HUES64 (cell line): ENCODE results near the gene NES.
A peak's percentile ranks its signal among the peaks of the same experiment; 100 is the strongest.

Source experiments
- H3K27ac ChIP-seq: 2 replicates; pipeline ENCODE4 v1.7.0; 2013; ENCODE audit warnings: low read depth, low read length, inconsistent platforms
- H3K27me3 ChIP-seq: 2 replicates; pipeline ENCODE4 v1.6.1; 2013; ENCODE audit warnings: mild to moderate bottlenecking, low read length; ENCODE audit not compliant: insufficient read depth
- H3K36me3 ChIP-seq: 2 replicates; pipeline ENCODE4 v1.6.1; 2013; ENCODE audit warnings: mild to moderate bottlenecking, low read length; ENCODE audit not compliant: insufficient read depth
- H3K4me1 ChIP-seq: 2 replicates; pipeline ENCODE4 v1.6.1; 2013; ENCODE audit warnings: mild to moderate bottlenecking, low read length, moderate library complexity; ENCODE audit not compliant: insufficient read depth
- H3K4me3 ChIP-seq: 2 replicates; pipeline ENCODE4 v1.5.1; 2013; ENCODE audit warnings: mild to moderate bottlenecking, low read length, moderate library complexity
- H3K9ac ChIP-seq: 2 replicates; pipeline ENCODE4 v1.6.1; 2013; ENCODE audit warnings: mild to moderate bottlenecking, low read depth, low read length
- H3K9me3 ChIP-seq: 2 replicates; pipeline ENCODE4 v1.6.1; 2013; ENCODE audit warnings: low read depth, low read length; ENCODE audit not compliant: insufficient read depth
- WGBS: fragments of 150-250, 120-280 bp; methylation state at CpG from one replicate; pipeline ENCODE4 v1.1.7; 2013; ENCODE audit warnings: missing lambda C conversion rate; 5-methylcytosine and 5-hydroxymethylcytosine counted together

Gene NES

DNA sequence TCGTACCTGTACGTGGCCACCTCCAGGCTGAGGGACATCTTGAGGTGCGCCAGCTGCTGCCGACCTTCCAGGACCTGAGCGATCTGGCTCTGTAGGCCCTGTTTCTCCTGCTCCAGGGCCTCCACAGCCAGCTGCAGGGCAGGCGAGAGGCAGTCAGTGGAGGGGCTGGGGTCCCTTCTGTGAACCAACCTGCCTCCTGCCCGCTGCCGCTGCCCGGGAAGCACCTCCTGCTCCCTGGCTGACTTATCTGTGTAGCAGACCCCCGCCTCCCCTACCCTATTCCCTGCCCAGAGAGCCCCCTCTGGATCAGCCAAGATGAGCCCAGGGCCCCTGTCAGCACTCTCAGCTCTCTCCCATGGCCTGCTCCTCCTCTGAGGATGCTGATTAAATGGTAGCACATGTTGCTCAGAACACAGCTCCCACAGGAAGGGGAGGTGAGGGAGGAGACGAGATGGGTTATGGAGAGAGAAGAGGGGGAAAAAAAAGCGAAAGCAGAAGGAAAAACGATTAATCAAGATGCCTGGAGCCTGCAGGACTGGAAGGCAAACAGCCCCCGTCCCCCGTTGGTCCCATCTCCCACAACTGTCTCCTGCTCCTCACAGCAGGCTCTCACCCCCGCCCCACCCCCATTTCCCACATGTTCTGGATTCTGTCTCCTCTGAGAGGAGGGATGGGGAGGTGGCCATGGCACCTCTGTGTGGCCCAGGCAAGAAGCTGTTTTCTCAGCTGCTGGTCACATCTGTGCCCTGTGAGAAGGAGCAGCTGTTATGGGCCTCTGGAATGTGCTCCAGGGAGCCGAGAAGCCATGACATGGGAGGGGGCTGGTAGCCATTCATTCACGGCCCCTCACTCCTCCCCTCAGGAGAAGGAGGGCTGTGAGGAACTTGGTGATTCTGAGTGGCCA, 1.7 kb downstream of the NES start:
- H3K27ac ChIP-seq, result peak overlapping the region; percentile 94
- H3K27me3 ChIP-seq, result peaks cover 7% of the 10 kb centered on the region
- H3K4me3 ChIP-seq, result peak overlapping the region; percentile 82
- peak overlapping the region; percentile 94 for H3K9ac ChIP-seq
- peaks cover 36% of the 10 kb centered on the region for H3K36me3 ChIP-seq
- no peaks in the 10 kb centered on the region for H3K9me3 ChIP-seq
- peaks cover 30% of the 10 kb centered on the region for H3K4me1 ChIP-seq
- WGBS, result 35% methylated on average over 17 of the region's 18 CpGs

GRCh38 chr1:156673387-156674121, 3.7 kb downstream of the NES start:
- Histone ChIP-seq H3K9me3 (no peaks in the 10 kb centered on the region), H3K36me3 (peaks cover 36% of the 10 kb centered on the region), H3K27ac (peak overlapping the region; percentile 94), H3K4me3 (peak overlapping the region; percentile 82), H3K27me3 (peaks cover 3% of the 10 kb centered on the region), H3K4me1 (peaks cover 40% of the 10 kb centered on the region), H3K9ac (peak overlapping the region; percentile 64)
- 8% methylated on average over 7 of the region's 8 CpGs for WGBS

GRCh38 chr1:156671804-156672203, 5.4 kb downstream of the NES start:
- 94% methylated on average over 2 of the region's 2 CpGs for WGBS
- Histone ChIP-seq H3K9ac (no peak overlapping the region), H3K27ac (no peak overlapping the region), H3K9me3 (no peaks in the 10 kb centered on the region), H3K27me3 (no peaks in the 10 kb centered on the region; the same call in 1 of the 2 replicates), H3K4me1 (peaks cover 45% of the 10 kb centered on the region), H3K4me3 (no peak overlapping the region), H3K36me3 (peaks cover 36% of the 10 kb centered on the region)

DNA sequence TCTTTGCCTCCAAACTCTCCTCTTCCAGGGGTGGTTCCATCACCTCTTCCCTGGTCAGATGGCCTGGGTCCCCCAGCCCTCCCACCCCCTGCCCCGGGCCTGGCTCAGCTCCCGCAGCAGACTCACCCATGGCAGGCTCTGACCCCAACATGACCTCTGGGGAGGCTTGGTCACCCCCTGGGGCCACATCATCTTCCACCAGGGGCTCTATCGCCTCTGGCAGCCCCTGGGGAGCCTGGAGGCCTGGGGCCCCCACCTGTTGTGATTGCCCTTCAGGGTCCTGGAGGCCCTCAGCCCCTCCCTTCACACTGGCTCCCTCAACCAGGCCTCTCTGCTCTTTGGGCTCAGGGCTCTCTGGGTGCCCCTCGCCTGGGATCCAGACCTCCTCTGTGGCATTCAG, 6.4 kb downstream of the NES start:
- H3K27me3 ChIP-seq, result no peaks in the 10 kb centered on the region
- no peaks in the 10 kb centered on the region for H3K9me3 ChIP-seq
- no peak overlapping the region for H3K4me3 ChIP-seq
- H3K36me3 ChIP-seq, result peaks cover 36% of the 10 kb centered on the region
- H3K9ac ChIP-seq, result no peak overlapping the region
- whole genome bisulfite sequencing, result 62% methylated on average over 4 of the region's 4 CpGs
- H3K4me1 ChIP-seq, result peaks cover 45% of the 10 kb centered on the region
- no peak overlapping the region for H3K27ac ChIP-seq

- 87% methylated on average over 6 of the region's 6 CpGs for WGBS
- H3K27ac ChIP-seq, result no peak overlapping the region
- H3K36me3 ChIP-seq, result peaks cover 36% of the 10 kb centered on the region
- no peak overlapping the region for H3K4me3 ChIP-seq
- no peaks in the 10 kb centered on the region for H3K9me3 ChIP-seq
- H3K27me3 ChIP-seq, result no peaks in the 10 kb centered on the region
- H3K4me1 ChIP-seq, result peaks cover 48% of the 10 kb centered on the region
- H3K9ac ChIP-seq, result no peak overlapping the region
These were observed 6.8 kb downstream of the NES start for GRCh38 chr1:156670359-156670758.

GRCh38 chr1:156669794-156670193, 7.4 kb downstream of the NES start:
- peaks cover 47% of the 10 kb centered on the region for H3K4me1 ChIP-seq
- H3K27me3 ChIP-seq, result no peaks in the 10 kb centered on the region
- H3K9me3 ChIP-seq, result no peaks in the 10 kb centered on the region
- no peak overlapping the region for H3K4me3 ChIP-seq
- H3K9ac ChIP-seq, result no peak overlapping the region
- 45% methylated on average over 5 of the region's 5 CpGs for WGBS
- peaks cover 33% of the 10 kb centered on the region for H3K36me3 ChIP-seq
- peak overlapping the region; percentile 73; the same call in 1 of the 2 replicates for H3K27ac ChIP-seq

DNA sequence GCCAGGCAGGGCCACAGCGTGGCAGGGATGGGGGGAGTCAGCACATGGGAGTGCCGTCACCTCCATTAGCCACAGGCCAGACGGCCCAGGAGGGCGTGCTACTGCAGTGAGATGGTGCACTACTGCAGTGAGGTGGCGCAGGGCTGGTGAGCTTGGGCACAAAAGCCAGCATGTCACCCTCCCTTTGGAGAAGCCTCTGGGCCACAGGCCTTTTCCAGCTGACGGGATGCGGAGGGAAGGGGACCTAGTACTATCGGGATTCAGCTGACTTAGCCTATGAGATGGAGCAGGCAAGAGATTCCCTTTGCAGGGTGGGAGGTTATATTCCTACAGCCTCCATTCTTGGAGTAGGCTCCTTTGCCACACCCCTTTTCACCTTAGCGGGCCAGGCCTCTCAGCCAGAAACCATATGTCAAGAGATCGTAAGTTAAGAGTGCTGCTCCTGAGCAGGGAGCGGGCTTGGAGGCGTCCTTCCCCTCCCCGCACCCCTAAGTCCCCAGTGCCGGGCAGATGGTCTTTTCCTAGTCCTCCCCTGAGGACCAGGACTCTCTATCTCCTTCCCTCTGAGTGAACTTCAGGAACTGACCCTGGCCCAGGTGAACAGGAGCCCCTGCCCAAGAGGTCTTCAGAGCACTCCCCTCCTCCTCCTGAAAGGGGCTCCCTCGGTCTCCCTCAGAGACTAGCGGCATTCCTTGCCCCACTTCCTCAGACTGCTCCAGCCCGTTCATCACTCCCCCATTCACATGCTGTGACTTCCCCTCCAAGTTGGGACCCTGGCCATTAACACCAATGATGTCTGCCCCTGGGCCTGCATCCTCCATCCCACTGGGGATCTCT, 8.2 kb downstream of the NES start:
- H3K9ac ChIP-seq, result peak overlapping the region; percentile 27; the same call in 1 of the 2 replicates
- H3K4me1 ChIP-seq, result peaks cover 47% of the 10 kb centered on the region
- H3K36me3 ChIP-seq, result peaks cover 26% of the 10 kb centered on the region
- no peaks in the 10 kb centered on the region for H3K9me3 ChIP-seq
- no peaks in the 10 kb centered on the region for H3K27me3 ChIP-seq
- no peak overlapping the region for H3K4me3 ChIP-seq
- H3K27ac ChIP-seq, result peak overlapping the region; percentile 73
- WGBS, result 26% methylated on average over 17 of the region's 17 CpGs

DNA sequence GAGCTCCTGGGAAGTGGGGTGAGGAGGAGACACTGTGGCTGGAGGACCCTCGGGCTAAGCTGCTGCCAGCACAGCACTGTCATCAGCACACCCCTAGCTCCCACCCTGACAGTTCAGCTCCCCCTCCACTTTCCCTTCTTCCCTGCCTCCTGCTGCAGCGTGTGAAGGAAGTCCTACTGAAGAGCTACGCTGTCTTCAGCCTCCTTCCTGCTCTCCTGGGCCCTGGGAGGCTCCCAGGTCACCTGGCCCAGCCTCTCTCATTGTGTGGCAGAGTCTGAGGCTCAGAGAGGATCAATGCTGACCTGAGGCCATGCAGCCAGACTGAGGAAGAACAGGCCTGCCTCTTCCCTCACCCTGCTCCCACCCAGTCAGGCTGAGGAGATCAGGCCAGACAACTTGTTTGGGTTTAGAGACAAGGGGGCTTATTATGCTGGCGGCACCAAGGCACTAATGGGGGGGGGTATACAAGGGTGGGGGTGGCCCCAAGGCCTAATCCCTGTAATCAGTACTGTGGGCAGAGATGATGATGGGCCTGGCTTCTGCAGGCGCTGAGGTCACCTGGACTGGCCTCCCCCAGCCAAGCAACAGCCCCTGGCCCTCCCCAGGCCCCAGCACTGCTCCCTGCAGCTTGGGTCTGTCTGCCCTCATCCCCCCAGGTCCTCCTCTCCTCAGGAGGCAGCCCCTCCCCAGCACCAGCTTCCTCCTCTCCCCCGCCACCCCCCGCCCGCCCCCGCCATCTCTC, 9.1 kb downstream of the NES start:
- Histone ChIP-seq H3K9ac (peak overlapping the region; percentile 56), H3K27ac (peak overlapping the region; percentile 79)
- WGBS, result 30% methylated on average over 5 of the region's 9 CpGs

DNA sequence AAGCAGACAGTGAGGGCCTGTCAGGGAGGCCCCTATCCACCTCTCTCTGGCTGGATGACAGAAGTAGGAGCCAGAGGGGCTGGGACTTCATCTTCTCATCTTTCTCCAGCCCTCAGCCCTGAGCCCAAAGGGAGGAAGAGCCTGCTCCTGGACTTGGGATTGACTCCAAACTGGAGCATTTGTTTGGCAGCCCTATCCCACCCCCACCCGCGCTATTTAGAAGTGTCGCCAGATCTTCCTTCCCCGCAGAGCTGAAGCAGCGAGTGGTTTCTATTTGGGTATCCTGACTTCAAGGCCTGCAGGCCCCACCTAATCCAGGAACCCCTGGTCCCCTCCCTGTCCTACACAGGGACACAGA, 9.6 kb downstream of the NES start:
- Histone ChIP-seq H3K36me3 (peaks cover 16% of the 10 kb centered on the region), H3K9me3 (no peaks in the 10 kb centered on the region), H3K27me3 (no peaks in the 10 kb centered on the region), H3K4me1 (peaks cover 50% of the 10 kb centered on the region), H3K9ac (peak overlapping the region; percentile 56), H3K4me3 (no peak overlapping the region), H3K27ac (peak overlapping the region; percentile 79)
- WGBS, result 54% methylated on average over 5 of the region's 5 CpGs

More for the DNA sequence above, 9.1 kb downstream of the NES start:
- no peaks in the 10 kb centered on the region for H3K27me3 ChIP-seq
- H3K9me3 ChIP-seq, result no peaks in the 10 kb centered on the region
- H3K4me1 ChIP-seq, result peaks cover 49% of the 10 kb centered on the region
- H3K4me3 ChIP-seq, result no peak overlapping the region
- H3K36me3 ChIP-seq, result peaks cover 22% of the 10 kb centered on the region

DNA sequence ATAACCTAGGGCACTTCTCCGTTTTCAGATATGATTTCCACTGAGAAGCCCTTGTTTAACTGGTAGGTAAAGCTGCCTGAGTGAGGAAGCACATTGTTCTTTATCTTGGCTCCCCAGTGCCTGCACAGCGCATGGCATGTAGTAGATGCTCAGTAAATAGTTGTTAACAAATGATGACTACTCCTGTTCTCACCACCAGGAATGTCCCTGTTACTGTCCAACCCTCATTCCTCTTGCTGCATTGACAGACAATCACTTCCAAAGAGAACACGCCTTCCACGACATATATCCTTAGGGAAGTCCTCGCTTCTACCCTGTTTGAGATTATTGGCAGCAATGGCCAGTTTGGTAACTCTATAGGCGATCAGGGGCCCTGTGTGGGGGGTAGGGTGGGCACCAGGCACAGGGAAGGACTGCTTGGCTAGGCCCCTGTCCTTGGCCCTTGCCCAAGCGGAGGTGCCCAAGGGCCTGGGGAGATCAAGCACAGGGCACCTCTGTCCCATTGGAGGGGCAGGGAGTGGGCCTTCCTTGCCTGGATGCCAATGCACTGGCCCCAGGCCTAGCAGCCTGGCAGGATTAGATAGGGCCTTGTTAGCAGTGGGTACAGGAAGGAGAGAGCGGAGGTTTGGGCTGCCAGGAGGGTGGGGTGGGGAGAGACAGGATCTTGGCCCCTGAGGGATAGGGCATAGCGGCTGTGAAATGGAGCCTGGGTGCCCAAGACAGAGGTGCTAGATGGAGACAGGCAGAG, 10.2 kb downstream of the NES start:
- H3K4me1 ChIP-seq, result peaks cover 55% of the 10 kb centered on the region
- no peak overlapping the region for H3K4me3 ChIP-seq
- H3K27me3 ChIP-seq, result no peaks in the 10 kb centered on the region
- no peak overlapping the region for H3K9ac ChIP-seq
- peaks cover 11% of the 10 kb centered on the region for H3K36me3 ChIP-seq
- peak overlapping the region; percentile 79; the same call in 1 of the 2 replicates for H3K27ac ChIP-seq
- 92% methylated on average over 9 of the region's 9 CpGs for WGBS
- H3K9me3 ChIP-seq, result no peaks in the 10 kb centered on the region
